Smooth muscle cell of the brain vasculature (primary cell): ENCODE results near the gene UST.
A peak's percentile ranks its signal among the peaks of the same experiment; 100 is the strongest.
"Not testable (repeated sequence)": the region's sequence is repeated elsewhere in the genome, so short reads cannot be mapped to it uniquely, and the experiment has no call there.

Source experiments
- DNase-seq: peaks from one replicate; pipeline ENCODE4 v3.0.0-alpha.2; 2012; ENCODE audit warnings: low read depth, low spot score

The UST gene

GRCh38 chr6:149084808-149085556, 338.2 kb downstream of the UST start:
- DNase-seq = no peak

GRCh38 chr6:149085557-149085938, 338.7 kb downstream of the UST start:
- DNase-seq = no peak

GRCh38 chr6:149086363-149086762, 339.5 kb downstream of the UST start:
- DNase-seq = no peak

GRCh38 chr6:149087898-149088297, 341.1 kb downstream of the UST start:
- no peak for DNase-seq

GRCh38 chr6:149088361-149088760, 341.5 kb downstream of the UST start:
- DNase-seq = no peak

- no peak for DNase-seq
These were observed 342.7 kb downstream of the UST start for GRCh38 chr6:149089510-149089909.

- no peak for DNase-seq
These were observed 344.1 kb downstream of the UST start for GRCh38 chr6:149090937-149091336.

GRCh38 chr6:149093643-149094042, 346.8 kb downstream of the UST start:
- DNase-seq = peak; percentile 77

- DNase-seq = no peak
These were observed 347.3 kb downstream of the UST start for GRCh38 chr6:149094156-149094555.

GRCh38 chr6:149094934-149095351, 348.1 kb downstream of the UST start:
- no peak for DNase-seq

GRCh38 chr6:149095842-149096241, 349.0 kb downstream of the UST start:
- no peak for DNase-seq

GRCh38 chr6:149097794-149098193, 351.0 kb downstream of the UST start:
- DNase-seq = no peak

GRCh38 chr6:149098700-149099276, 352.0 kb downstream of the UST start:
- DNase-seq = no peak

GRCh38 chr6:149102324-149102723, 355.5 kb downstream of the UST start:
- no peak for DNase-seq

- not testable (repeated sequence) for DNase-seq
These were observed 357.1 kb downstream of the UST start for GRCh38 chr6:149103950-149104349.

- DNase-seq = no peak
These were observed 360.7 kb downstream of the UST start for GRCh38 chr6:149107520-149107919.

GRCh38 chr6:149108038-149108748, 361.4 kb downstream of the UST start:
- DNase-seq = no peak

GRCh38 chr6:149108749-149109100, 361.9 kb downstream of the UST start:
- no peak for DNase-seq

GRCh38 chr6:149109397-149110070, 362.7 kb downstream of the UST start:
- DNase-seq = no peak

- no peak for DNase-seq
These were observed 364.8 kb downstream of the UST start for GRCh38 chr6:149111556-149112115.

GRCh38 chr6:149112976-149113375, 366.1 kb downstream of the UST start:
- no peak for DNase-seq

GRCh38 chr6:149114167-149114566, 367.3 kb downstream of the UST start:
- DNase-seq = no peak
